CD8-positive, alpha-beta memory T cell (primary cell): ENCODE measurements around the gene GOLGB1. TPM values are rescaled to one million over a fixed set of nuclear protein-coding genes. Genes with fewer than 3 reads are reported as not detected.
"Not testable (repeated sequence)": the region's sequence is repeated elsewhere in the genome, so short reads cannot be mapped to it uniquely, and the experiment has no call there.

Source experiments
- CTCF ChIA-PET: fragments of 350-600 bp; sonication (Branson Sonifier 250); formaldehyde crosslinking; loops from one replicate; lab custom pipeline; 2021; ENCODE audit warnings: antibody characterized with exemption; lab: Charles Lee
- POLR2A ChIA-PET: fragments of 350-600 bp; sonication (Branson Sonifier 250); formaldehyde crosslinking; loops from one replicate; lab custom pipeline; 2021; ENCODE audit warnings: antibody characterized with exemption; lab: Charles Lee
- DNase-seq, 5 donors: peaks; one replicate each; pipeline versions ENCODE4 v3.0.0 to v3.0.0-alpha.2; 2020 to 2022; ENCODE audit warnings: mixed read lengths in 1 of 5
- H3K27ac ChIP-seq: one replicate; pipeline ENCODE4 v1.7.0; 2013; ENCODE audit warnings: low read depth, mild to moderate bottlenecking, low read length, moderate library complexity
- H3K27me3 ChIP-seq: 2 replicates; pipeline ENCODE4 v1.7.0; 2013; ENCODE audit warnings: low read length, mild to moderate bottlenecking; ENCODE audit not compliant: insufficient read depth, poor library complexity, severe bottlenecking
- H3K36me3 ChIP-seq: 2 replicates; pipeline ENCODE4 v1.7.0; 2013; ENCODE audit warnings: mild to moderate bottlenecking, low read length, moderate library complexity; ENCODE audit not compliant: insufficient read depth
- H3K4me1 ChIP-seq: 2 replicates; pipeline ENCODE4 v1.7.0; 2013; ENCODE audit warnings: mild to moderate bottlenecking, low read length, moderate library complexity; ENCODE audit not compliant: insufficient read depth
- H3K4me3 ChIP-seq: 2 replicates; pipeline ENCODE4 v1.7.0; 2013; ENCODE audit warnings: mild to moderate bottlenecking, low read length
- H3K9me3 ChIP-seq: 2 replicates; pipeline ENCODE4 v1.7.0; 2013; ENCODE audit warnings: mild to moderate bottlenecking, low read length
- H3K27ac Mint-ChIP-seq, 8 donors: one replicate each; pipeline ENCODE4 v1.8.0; 2020 to 2021; ENCODE audit warnings: mixed read lengths in 8 of 8, mild to moderate bottlenecking in 6 of 8, inconsistent platforms in 3 of 8, moderate library complexity in 3 of 8
- H3K27me3 Mint-ChIP-seq, 2 donors: one replicate each; pipeline ENCODE4 v1.8.0; 2020 to 2021; ENCODE audit warnings: mixed read lengths in 2 of 2, mild to moderate bottlenecking in 1 of 2, moderate library complexity in 1 of 2
- H3K36me3 Mint-ChIP-seq, 3 donors: one replicate each; pipeline ENCODE4 v1.8.0; 2020 to 2021; ENCODE audit warnings: mixed read lengths in 3 of 3, inconsistent platforms in 1 of 3, mild to moderate bottlenecking in 1 of 3
- H3K4me1 Mint-ChIP-seq, 3 donors: one replicate each; pipeline ENCODE4 v1.8.0; 2020 to 2021; ENCODE audit warnings: mixed read lengths in 3 of 3, inconsistent platforms in 1 of 3, mild to moderate bottlenecking in 1 of 3
- H3K4me3 Mint-ChIP-seq, 7 donors: one replicate each; pipeline ENCODE4 v1.8.0; 2020 to 2021; ENCODE audit warnings: mixed read lengths in 7 of 7, mild to moderate bottlenecking in 6 of 7, moderate library complexity in 4 of 7, inconsistent platforms in 2 of 7
- H3K9me3 Mint-ChIP-seq, 5 donors: one replicate each; pipeline ENCODE4 v1.8.0; 2020 to 2022; ENCODE audit warnings: mixed read lengths in 5 of 5, mild to moderate bottlenecking in 3 of 5, moderate library complexity in 2 of 5, inconsistent platforms in 1 of 5
- polyA plus RNA-seq: library from polyadenylated mRNA; unstranded; fragments of 300-500 nt; fragmentation: Illumina TruSeq; gene quantifications from one replicate; pipeline ENCODE4 v1.2.3, GENCODE V29; 2021
- total RNA-seq, 2 experiments: library from RNA; stranded (reverse); gene quantifications; one replicate each; pipeline ENCODE4 v1.2.3, GENCODE V29; 2021

GOLGB1 gene
- total and polyA plus RNA-seq, 3 experiments from 2014 or later, result 16.0 to 20.6 (median 17.3) TPM

DNA sequence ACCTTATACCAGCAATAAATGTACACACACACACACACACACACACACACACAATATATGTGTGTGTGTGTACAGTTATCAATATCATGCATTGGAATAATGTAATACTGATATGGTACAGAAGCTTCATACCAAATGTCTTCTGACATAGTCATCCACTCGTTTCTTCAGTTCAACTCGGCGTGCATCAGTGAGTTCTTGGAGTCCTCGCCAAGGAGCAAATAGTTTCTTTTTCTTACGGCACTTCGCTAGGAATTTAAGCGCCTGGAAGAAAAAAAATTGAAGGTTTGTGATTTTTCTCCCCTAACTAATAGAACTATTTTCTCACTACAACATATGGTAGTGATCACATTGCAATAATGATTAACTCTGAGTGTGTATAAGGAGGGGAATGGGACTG is 32.1 kb upstream of the GOLGB1 start:
- Histone ChIP-seq H3K4me1 (no peaks in the 10 kb centered on the region), H3K27me3 (no peaks in the 10 kb centered on the region), H3K4me3 (no peak overlapping the region), H3K36me3 (peaks cover 33% of the 10 kb centered on the region), H3K9me3 (no peaks in the 10 kb centered on the region), H3K27ac (no peak overlapping the region)
- no peaks in the 10 kb centered on the region for H3K27me3 Mint-ChIP-seq
- no peak overlapping the region for H3K4me3 Mint-ChIP-seq
- no peaks in the 10 kb centered on the region for H3K4me1 Mint-ChIP-seq
- ChIA-PET CTCF (no interaction called here), POLR2A (no interaction called here)
- peaks cover 23 to 87% (median 41%) of the 10 kb centered on the region in 3 donors for H3K36me3 Mint-ChIP-seq
- no peak for DNase-seq
- no peak overlapping the region for H3K27ac Mint-ChIP-seq
- H3K9me3 Mint-ChIP-seq, result no peaks in the 10 kb centered on the region

DNA sequence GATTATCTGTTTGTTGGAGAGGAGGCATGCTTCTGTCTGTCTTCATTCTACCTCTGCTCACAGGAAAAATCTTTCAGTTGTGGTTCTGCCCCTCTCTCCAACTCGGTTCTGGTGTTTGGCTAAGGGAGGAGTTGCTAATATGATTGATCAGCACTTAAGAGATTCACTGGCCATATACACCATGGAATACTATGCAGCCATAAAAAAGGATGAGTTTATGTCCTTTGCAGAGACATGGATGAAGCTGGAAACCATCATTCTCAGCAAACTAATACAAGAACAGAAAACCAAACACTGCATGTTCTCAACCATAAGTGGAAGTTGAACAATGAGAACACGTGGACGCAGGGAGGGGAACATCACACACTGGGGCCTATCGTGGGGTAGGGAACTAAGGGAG is 25.6 kb upstream of the GOLGB1 start:
- H3K27me3 Mint-ChIP-seq, H3K4me1 Mint-ChIP-seq, POLR2A ChIA-PET, DNase-seq, H3K9me3 ChIP-seq, CTCF ChIA-PET, H3K4me3 Mint-ChIP-seq, H3K4me3 ChIP-seq, H3K27me3 ChIP-seq, H3K4me1 ChIP-seq, H3K9me3 Mint-ChIP-seq, H3K27ac ChIP-seq, H3K27ac Mint-ChIP-seq: not testable (repeated sequence)
- H3K36me3 Mint-ChIP-seq, result peaks cover 39 to 89% (median 43%) of the 10 kb centered on the region in 3 donors
- peaks cover 19% of the 10 kb centered on the region for H3K36me3 ChIP-seq

DNA sequence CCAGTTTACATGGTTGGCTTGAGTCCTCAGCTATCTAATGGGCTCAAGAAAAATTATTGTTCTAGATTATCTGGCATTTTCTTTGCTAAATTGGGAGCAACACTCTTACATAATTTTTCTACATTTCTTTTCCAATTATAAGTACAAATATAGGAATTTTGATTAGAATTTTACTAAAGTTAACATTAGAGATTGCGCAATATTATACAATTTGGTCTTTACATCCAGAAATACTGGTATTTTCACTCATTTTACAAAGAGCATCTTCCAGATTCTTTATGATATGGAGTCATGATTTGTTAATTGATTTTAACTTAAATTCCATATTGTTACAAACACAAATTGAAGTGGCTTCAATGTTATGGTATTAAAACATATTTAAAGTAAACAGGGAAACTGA is 19.7 kb upstream of the GOLGB1 start:
- Mint-ChIP-seq H3K27ac (no peak overlapping the region), H3K4me1 (no peaks in the 10 kb centered on the region), H3K9me3 (no peaks in the 10 kb centered on the region), H3K27me3 (no peaks in the 10 kb centered on the region), H3K36me3 (peaks cover 14 to 53% (median 15%) of the 10 kb centered on the region in 3 donors), H3K4me3 (no peak overlapping the region)
- Histone ChIP-seq H3K9me3 (no peaks in the 10 kb centered on the region), H3K27ac (no peak overlapping the region), H3K36me3 (peaks cover 4% of the 10 kb centered on the region), H3K4me3 (no peak overlapping the region), H3K4me1 (no peaks in the 10 kb centered on the region), H3K27me3 (no peaks in the 10 kb centered on the region)
- POLR2A ChIA-PET, result no interaction called here
- CTCF ChIA-PET, result no interaction called here
- no peak for DNase-seq

DNA sequence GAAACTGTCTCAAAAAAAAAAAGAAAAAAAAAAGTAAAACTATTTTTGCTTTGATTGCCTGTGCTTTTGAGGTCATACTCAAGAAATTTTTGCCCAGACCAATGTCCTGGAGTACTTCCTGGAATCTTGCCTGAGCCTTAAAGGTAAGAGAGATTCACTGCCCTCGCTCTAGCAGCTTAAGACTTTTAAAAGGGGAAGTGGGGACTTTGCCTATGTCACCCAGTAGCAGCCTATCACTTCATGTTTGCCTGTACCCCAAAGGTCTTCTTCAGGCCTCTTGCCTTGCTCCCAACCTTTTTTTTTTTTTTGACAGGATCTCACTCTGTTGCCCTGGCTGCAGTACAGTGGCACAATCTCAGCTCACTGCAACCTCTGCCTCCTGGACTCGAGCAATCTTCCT is 18.9 kb upstream of the GOLGB1 start:
- no peaks in the 10 kb centered on the region for H3K9me3 ChIP-seq
- Mint-ChIP-seq H3K4me3 (no peak overlapping the region), H3K9me3 (no peaks in the 10 kb centered on the region), H3K4me1 (no peaks in the 10 kb centered on the region), H3K27ac (no peak overlapping the region), H3K27me3 (no peaks in the 10 kb centered on the region), H3K36me3 (peaks cover 7 to 45% (median 11%) of the 10 kb centered on the region in 3 donors)
- peaks cover 2% of the 10 kb centered on the region for H3K36me3 ChIP-seq
- ChIA-PET POLR2A (interaction anchor here (0.5 kb wide), 1 partner anchor 10 kb away, joined by 3 read pairs; no protein-coding TSS in a partner anchor), CTCF (no interaction called here)
- H3K4me3 ChIP-seq, result no peak overlapping the region
- H3K27me3 ChIP-seq, result no peaks in the 10 kb centered on the region
- no peak for DNase-seq
- no peaks in the 10 kb centered on the region for H3K4me1 ChIP-seq
- H3K27ac ChIP-seq, result no peak overlapping the region

DNA sequence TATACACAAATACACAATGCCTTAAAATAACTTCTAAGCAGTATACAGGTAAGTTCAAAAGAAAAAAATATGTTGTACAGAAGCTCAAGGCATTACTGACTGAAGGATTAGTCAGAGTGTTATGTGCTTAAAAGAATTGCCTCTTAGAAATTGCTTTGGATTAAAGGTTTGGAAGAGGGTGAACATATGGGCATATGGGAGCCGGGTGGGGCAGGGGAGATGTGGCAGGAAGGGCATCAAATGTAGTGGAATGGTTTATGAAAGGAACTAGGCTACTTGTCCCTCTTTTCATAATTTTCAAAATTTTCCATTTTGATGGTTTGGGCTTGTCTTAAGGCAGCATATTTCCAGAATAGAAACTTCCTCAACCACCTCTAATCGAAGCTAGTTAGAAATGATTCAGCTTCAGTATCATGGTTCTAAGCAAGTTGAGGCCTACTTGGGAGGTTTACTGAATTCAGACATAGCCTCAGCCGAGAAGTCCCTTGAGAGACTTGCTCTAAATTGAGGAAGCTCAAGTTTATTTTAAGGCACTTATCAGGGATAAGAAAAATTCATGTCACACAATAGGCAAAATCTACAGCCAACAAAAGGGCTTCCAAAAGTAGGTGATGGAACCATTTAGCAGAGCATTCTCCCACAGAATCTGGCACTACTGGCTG is 10.1 kb upstream of the GOLGB1 start:
- Histone ChIP-seq H3K27ac (no peak overlapping the region), H3K36me3 (no peaks in the 10 kb centered on the region), H3K4me1 (no peaks in the 10 kb centered on the region), H3K9me3 (no peaks in the 10 kb centered on the region), H3K27me3 (no peaks in the 10 kb centered on the region), H3K4me3 (no peak overlapping the region)
- no peaks in the 10 kb centered on the region for H3K9me3 Mint-ChIP-seq
- CTCF ChIA-PET, result no interaction called here
- POLR2A ChIA-PET, result no interaction called here
- peaks cover 0 to 16% of the 10 kb centered on the region in 2 donors for H3K27me3 Mint-ChIP-seq
- H3K4me3 Mint-ChIP-seq, result no peak overlapping the region
- peaks cover 0 to 4% (median 0%) of the 10 kb centered on the region in 3 donors for H3K36me3 Mint-ChIP-seq
- H3K27ac Mint-ChIP-seq, result no peak overlapping the region
- H3K4me1 Mint-ChIP-seq, result no peaks in the 10 kb centered on the region
- no peak for DNase-seq

DNA sequence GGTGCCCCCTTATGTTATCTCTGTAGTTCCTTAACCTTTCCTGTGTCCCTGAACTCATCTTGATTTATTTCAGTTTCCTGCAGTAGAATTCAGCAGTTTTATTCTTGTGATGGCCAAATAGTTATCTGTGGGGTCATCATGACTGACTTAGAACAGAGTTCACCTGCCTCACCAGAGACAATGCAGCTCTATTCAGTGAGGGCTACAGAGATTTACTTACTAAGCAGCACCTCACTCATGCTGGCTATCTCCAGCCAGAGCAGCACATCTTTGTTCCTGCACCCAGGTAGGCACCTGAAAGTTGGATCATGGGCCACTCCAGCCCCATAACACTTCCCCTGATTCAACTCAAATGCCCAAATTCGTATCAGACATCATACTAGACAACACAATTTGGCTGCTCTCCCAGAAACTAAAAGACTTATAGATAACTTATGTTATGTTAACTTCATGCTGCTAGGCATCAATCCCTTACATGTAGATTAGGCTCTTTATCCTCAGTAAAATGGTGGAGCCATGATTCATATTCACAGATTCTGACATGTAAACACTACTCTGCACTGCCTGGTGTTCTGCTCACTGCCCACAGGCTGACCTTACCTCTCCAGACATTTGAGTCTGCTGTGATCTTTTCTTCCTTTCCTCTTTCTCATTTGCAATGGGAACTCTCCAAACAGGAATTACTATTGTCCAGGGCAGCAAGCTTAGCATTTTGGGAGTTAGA is 9.3 kb upstream of the GOLGB1 start:
- Mint-ChIP-seq H3K9me3 (no peaks in the 10 kb centered on the region), H3K27ac (no peak overlapping the region), H3K4me1 (no peaks in the 10 kb centered on the region), H3K4me3 (no peak overlapping the region), H3K36me3 (peaks cover 0 to 4% (median 0%) of the 10 kb centered on the region in 3 donors), H3K27me3 (peaks cover 0 to 16% of the 10 kb centered on the region in 2 donors)
- CTCF ChIA-PET, result no interaction called here
- DNase-seq, result no peak
- Histone ChIP-seq H3K9me3 (no peaks in the 10 kb centered on the region), H3K27me3 (no peaks in the 10 kb centered on the region), H3K36me3 (no peaks in the 10 kb centered on the region), H3K4me1 (no peaks in the 10 kb centered on the region), H3K27ac (no peak overlapping the region), H3K4me3 (no peak overlapping the region)
- POLR2A ChIA-PET, result no interaction called here

DNA sequence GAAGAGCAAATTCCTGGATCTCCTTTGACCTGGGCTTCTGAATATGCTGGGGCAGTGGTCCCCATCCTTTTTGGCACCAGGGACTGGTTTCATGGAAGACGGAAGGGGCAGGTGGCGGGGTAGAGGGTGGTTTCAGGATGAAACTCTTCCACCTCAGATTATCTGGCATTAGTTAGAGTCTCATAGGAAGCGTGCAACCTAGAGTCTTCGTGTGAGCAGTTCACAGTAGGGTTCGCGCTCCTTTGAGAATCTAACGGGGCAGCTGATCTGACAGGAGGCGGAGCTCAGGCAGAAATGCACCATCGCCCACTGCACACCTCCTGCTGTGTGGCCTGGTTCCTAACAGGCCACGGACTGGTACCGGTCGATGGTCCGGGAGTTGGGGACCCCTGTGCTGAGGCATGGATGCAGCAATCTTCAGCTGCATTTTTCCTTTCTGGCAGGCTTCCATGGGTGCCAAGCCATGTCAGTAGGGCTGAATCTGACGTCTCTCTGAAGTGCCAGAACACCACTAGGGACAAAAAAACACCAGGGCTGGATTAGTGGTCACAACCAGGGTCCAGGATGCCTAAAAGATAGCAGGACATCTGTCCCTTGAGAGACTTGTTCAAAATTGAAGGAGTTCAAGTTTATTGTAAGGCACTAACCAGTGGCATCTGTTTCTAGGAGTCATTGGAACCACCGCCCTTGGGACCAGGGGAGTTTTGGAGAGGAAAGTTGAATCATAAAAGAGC is 8.4 kb upstream of the GOLGB1 start:
- peaks cover 0 to 4% (median 0%) of the 10 kb centered on the region in 3 donors for H3K36me3 Mint-ChIP-seq
- POLR2A ChIA-PET, result no interaction called here

More for the DNA sequence above, 8.4 kb upstream of the GOLGB1 start:
- Histone ChIP-seq H3K9me3 (no peaks in the 10 kb centered on the region), H3K36me3 (no peaks in the 10 kb centered on the region), H3K27ac (no peak overlapping the region), H3K27me3 (no peaks in the 10 kb centered on the region), H3K4me3 (no peak overlapping the region), H3K4me1 (no peaks in the 10 kb centered on the region)
- H3K27me3 Mint-ChIP-seq, result peaks cover 0 to 16% of the 10 kb centered on the region in 2 donors
- CTCF ChIA-PET, result no interaction called here
- H3K9me3 Mint-ChIP-seq, result no peaks in the 10 kb centered on the region
- H3K4me3 Mint-ChIP-seq, result no peak overlapping the region
- no peaks in the 10 kb centered on the region for H3K4me1 Mint-ChIP-seq
- DNase-seq, result no peak
- H3K27ac Mint-ChIP-seq, result peak overlapping the region in 1 of 8 donors; percentile 23
